CD14-positive monocyte (primary cell): ENCODE measurements around the gene KCNG2. TPM values are rescaled to one million over a fixed set of nuclear protein-coding genes. Genes with fewer than 3 reads are reported as not detected.

Experiments
- DNase-seq, 3 donors: peaks; one replicate each; pipeline ENCODE4 v3.0.0-alpha.2; 2011 to 2022
- H2AFZ ChIP-seq: 2 replicates; pipeline ENCODE4 v1.6.0; 2012; ENCODE audit warnings: mild to moderate bottlenecking, low read depth, low read length, inconsistent platforms; ENCODE audit not compliant: insufficient read depth, poor library complexity, severe bottlenecking
- H3K27ac ChIP-seq, 2 donors: 1 replicate in 1 of 2; 2 replicates in 1 of 2; pipeline ENCODE4 v1.5.1; 2012 to 2013; ENCODE audit warnings: low read length in 2 of 2, control low read depth in 1 of 2, inconsistent platforms in 1 of 2, low read depth in 1 of 2, mild to moderate bottlenecking in 1 of 2
- H3K27me3 ChIP-seq, 2 donors: one replicate each; pipeline versions ENCODE4 v1.6.0 to v1.6.1; 2011 to 2013; ENCODE audit warnings: low read length in 2 of 2; ENCODE audit not compliant: control insufficient read depth in 2 of 2, insufficient read depth in 2 of 2
- H3K36me3 ChIP-seq, 2 donors: replicated peaks in 1 of 2; 1 replicate in 1 of 2; 2 replicates in 1 of 2; pipeline versions ENCODE4 v1.5.1 to v1.6.1; 2012 to 2013; ENCODE audit warnings: low read length in 2 of 2, control low read depth in 1 of 2, inconsistent platforms in 1 of 2, mild to moderate bottlenecking in 1 of 2; ENCODE audit not compliant: insufficient read depth in 2 of 2, control insufficient read depth in 1 of 2
- H3K4me1 ChIP-seq, 2 donors: 1 replicate in 1 of 2; 2 replicates in 1 of 2; pipeline versions ENCODE4 v1.5.1 to v1.6.1; 2012 to 2013; ENCODE audit warnings: low read length in 2 of 2, control low read depth in 1 of 2, inconsistent platforms in 1 of 2, mild to moderate bottlenecking in 1 of 2, moderate library complexity in 1 of 2; ENCODE audit not compliant: insufficient read depth in 2 of 2, control insufficient read depth in 1 of 2
- H3K4me2 ChIP-seq: replicated peaks from 2 replicates; pipeline ENCODE3; 2012; ENCODE audit warnings: low read length, moderate library complexity, mild to moderate bottlenecking; ENCODE audit not compliant: poor library complexity, severe bottlenecking; ENCODE audit errors: extremely low read depth
- H3K4me3 ChIP-seq, 3 experiments: fragments of 200-600 bp in 1 of 3; sonication (generic) in 1 of 3; replicated peaks in 1 of 3; 1 replicate in 2 of 3; 2 replicates in 1 of 3; pipeline ENCODE4 v1.5.1; 2011 to 2013; ENCODE audit warnings: low read length in 3 of 3, mild to moderate bottlenecking in 3 of 3, control low read depth in 2 of 3, low read depth in 2 of 3, inconsistent platforms in 1 of 3, moderate library complexity in 1 of 3
- H3K79me2 ChIP-seq: 2 replicates; pipeline ENCODE4 v1.6.0; 2012; ENCODE audit warnings: mild to moderate bottlenecking, control low read depth, inconsistent platforms, low read length, moderate library complexity; ENCODE audit not compliant: insufficient read depth
- H3K9ac ChIP-seq: 2 replicates; pipeline ENCODE4 v1.6.0; 2017; ENCODE audit warnings: low read length, mild to moderate bottlenecking; ENCODE audit not compliant: insufficient read depth, poor library complexity, severe bottlenecking
- H3K9me3 ChIP-seq, 2 donors: replicated peaks in 1 of 2; 1 replicate in 1 of 2; 2 replicates in 1 of 2; pipeline versions ENCODE4 v1.5.1 to v1.6.1; 2012 to 2013; ENCODE audit warnings: low read length in 2 of 2, control low read depth in 1 of 2; ENCODE audit not compliant: control insufficient read depth in 1 of 2, insufficient read depth in 1 of 2
- H4K20me1 ChIP-seq: 2 replicates; pipeline ENCODE4 v1.6.0; 2012; ENCODE audit warnings: mild to moderate bottlenecking, low read length, control low read depth, moderate library complexity; ENCODE audit not compliant: insufficient read depth
- H3K27ac Mint-ChIP-seq, 7 donors: one replicate each; pipeline ENCODE4 v1.8.0; 2020; ENCODE audit warnings: mild to moderate bottlenecking in 7 of 7, mixed read lengths in 7 of 7, moderate library complexity in 6 of 7, inconsistent platforms in 2 of 7
- H3K27me3 Mint-ChIP-seq, 3 donors: one replicate each; pipeline ENCODE4 v1.8.0; 2021 to 2022; ENCODE audit warnings: low read depth in 3 of 3, mild to moderate bottlenecking in 3 of 3, mixed read lengths in 3 of 3, moderate library complexity in 3 of 3, inconsistent platforms in 1 of 3
- H3K36me3 Mint-ChIP-seq, 2 donors: one replicate each; pipeline ENCODE4 v1.8.0; 2020; ENCODE audit warnings: mixed read lengths in 2 of 2, inconsistent platforms in 1 of 2, mild to moderate bottlenecking in 1 of 2
- H3K4me1 Mint-ChIP-seq: one replicate; pipeline ENCODE4 v1.8.0; 2020; ENCODE audit warnings: mild to moderate bottlenecking, mixed read lengths
- H3K4me3 Mint-ChIP-seq, 2 donors: one replicate each; pipeline ENCODE4 v1.8.0; 2020; ENCODE audit warnings: mild to moderate bottlenecking in 2 of 2, mixed read lengths in 2 of 2, moderate library complexity in 1 of 2
- H3K9me3 Mint-ChIP-seq, 7 donors: one replicate each; pipeline ENCODE4 v1.8.0; 2020 to 2022; ENCODE audit warnings: mixed read lengths in 7 of 7, mild to moderate bottlenecking in 6 of 7, moderate library complexity in 6 of 7, inconsistent platforms in 2 of 7
- CTCF ChIP-seq: fragments of 200-600 bp; IDR thresholded peaks from one replicate; pipeline ENCODE4 v1.8.0; 2022; ENCODE audit warnings: antibody characterized with exemption, mild to moderate bottlenecking
- WGBS: methylation state at CpG from one replicate; pipeline ENCODE4 v1.1.5; 2013; ENCODE audit warnings: missing lambda C conversion rate; ENCODE audit not compliant: insufficient coverage; 5-methylcytosine and 5-hydroxymethylcytosine counted together
- intact Hi-C, 2 donors: fragments of 100-400 bp; cut with micrococcal nuclease; formaldehyde crosslinking; loops; one replicate each; pipeline versions ENCODE4 v1.15.0 to v1.15.1; 2023
- polyA minus RNA-seq: library from RNA; depleted of rRNA, polyadenylated mRNA; stranded (reverse); fragments of >200 nt; gene quantifications from 2 replicates; pipeline ENCODE4 v1.2.3, GENCODE V29; 2012
- polyA plus RNA-seq, 3 donors: library from polyadenylated mRNA; depleted of rRNA in 1 of 3; unstranded in 2 of 3; stranded (reverse) in 1 of 3; fragments of 300-500 nt in 2 of 3; fragments of >200 nt in 1 of 3; fragmentation: Illumina TruSeq in 2 of 3; gene quantifications; 1 replicate in 2 of 3; 2 replicates in 1 of 3; pipeline ENCODE4 v1.2.3, GENCODE V29; 2012 to 2021
- total RNA-seq, 12 experiments: library from RNA in 1 of 12; stranded (reverse) in 1 of 12; fragments of 120-200 nt in 1 of 12; gene quantifications; one replicate each; pipeline ENCODE4 v1.2.4 and lab custom pipeline; 2013 to 2026; ENCODE audit warnings: mixed read lengths in 6 of 12, inconsistent platforms in 1 of 12

KCNG2 gene
- total RNA-seq (2013): 0.89 TPM
- under 1 TPM in 1 of 3 donors, not detected in 2; 0.04 TPM for polyA plus RNA-seq
- polyA minus RNA-seq: 0.28 and 0.48 TPM in 2 replicates
- 0 to 0.35 (median 0.08) reads per million in 11 experiments for total RNA-seq (lab: John Stamatoyannopoulos, UW)

- Histone ChIP-seq H3K27me3 (peaks cover 22 to 40% of the 10 kb centered on the region in 2 donors), H2AFZ (peak within 1 kb of the TSS; percentile 55), H3K9me3 (peaks cover 0 to 9% of the 10 kb centered on the region in 2 donors), H3K4me1 (peaks cover 52 to 66% of the 10 kb centered on the region in 2 donors), H3K9ac (no peak within 1 kb of the TSS), H3K27ac (no peak within 1 kb of the TSS), H4K20me1 (no peaks in the 10 kb centered on the region), H3K4me2 (peak within 1 kb of the TSS; percentile 70), H3K79me2 (no peaks in the 10 kb centered on the region), H3K4me3 (peak within 1 kb of the TSS; percentile 3 to 62 (median 26)), H3K36me3 (no peaks in the 10 kb centered on the region)
- Mint-ChIP-seq H3K4me1 (peaks cover 54% of the 10 kb centered on the region), H3K9me3 (peaks cover 3 to 20% (median 9%) of the 10 kb centered on the region in 7 donors), H3K36me3 (peaks cover 10 to 18% of the 10 kb centered on the region in 2 donors), H3K4me3 (peak within 1 kb of the TSS; percentile 66 to 91), H3K27me3 (peaks cover 38 to 49% (median 45%) of the 10 kb centered on the region in 3 donors), H3K27ac (no peak within 1 kb of the TSS)
- no peak for DNase-seq
- WGBS: 6% methylated on average over 68 of the region's 92 CpGs
- no peak for TF ChIP-seq CTCF
- intact Hi-C loops: loop anchor here (5.0 to 10.0 kb wide), 4 partner anchors 35 to 187 kb away; partner anchors contain the start of genes SLC66A2 (in 1 of the 2) and TXNL4A (in 1 of the 2)
These were observed at the start of gene KCNG2 for GRCh38 chr18:79797518-79798345. Gene KCNG2 (plus strand): TSS chr18:79797938. CDS start chr18:79863668, 65,730 bp downstream.

GRCh38 chr18:79748321-79749180 lies 49.2 kb upstream of the KCNG2 start:
- no peak for TF ChIP-seq CTCF
- DNase-seq: no peak
- Histone ChIP-seq H3K79me2 (peaks cover 14% of the 10 kb centered on the region), H3K36me3 (peaks cover 37 to 72% of the 10 kb centered on the region in 2 donors), H3K4me2 (no peak overlapping the region), H3K4me1 (no peaks in the 10 kb centered on the region), H2AFZ (no peak overlapping the region), H4K20me1 (peaks cover 27% of the 10 kb centered on the region), H3K9ac (no peak overlapping the region), H3K4me3 (no peak overlapping the region), H3K27ac (no peak overlapping the region), H3K27me3 (no peaks in the 10 kb centered on the region), H3K9me3 (peaks cover 30% of the 10 kb centered on the region in 2 donors)
- WGBS: 96% methylated on average over 32 of the region's 36 CpGs
- Mint-ChIP-seq H3K4me3 (no peak overlapping the region), H3K27me3 (peaks cover 0 to 4% (median 0%) of the 10 kb centered on the region in 3 donors), H3K4me1 (no peaks in the 10 kb centered on the region), H3K27ac (peak overlapping the region in 2 of 7 donors; percentile 45 to 57), H3K9me3 (peaks cover 18 to 33% (median 21%) of the 10 kb centered on the region in 7 donors), H3K36me3 (peaks cover 49 to 70% of the 10 kb centered on the region in 2 donors)
- intact Hi-C loops: no loop called here
